Measurements from ENCODE around the gene KCNK4.
"Not testable (repeated sequence)": the region's sequence is repeated elsewhere in the genome, so short reads cannot be mapped to it uniquely, and the experiment has no call there.

KCNK4 gene

DNA sequence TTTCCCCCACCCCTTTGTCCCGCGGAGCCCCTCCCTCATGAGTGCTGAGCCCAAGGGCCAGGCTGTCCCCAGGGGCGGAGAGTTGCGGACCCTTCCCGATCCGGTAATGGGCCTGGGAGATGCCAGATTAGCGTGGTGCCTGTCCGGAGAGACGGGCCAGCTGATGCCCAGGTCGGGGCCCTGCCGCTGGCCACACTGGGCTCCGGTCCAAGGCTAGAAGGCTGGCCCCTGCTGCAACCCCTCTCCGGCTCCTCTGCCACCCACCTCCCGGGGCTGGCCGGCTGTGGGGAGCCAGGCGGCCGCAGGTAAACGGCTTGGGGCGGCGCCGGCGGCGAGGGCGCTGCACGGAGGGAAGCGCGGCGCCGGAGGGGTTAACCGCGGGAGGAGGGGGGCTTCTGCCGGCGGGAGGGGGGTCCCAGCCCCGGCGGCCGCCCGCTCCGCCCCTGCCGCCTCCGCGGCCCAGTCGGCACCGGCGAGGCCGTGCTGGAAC, at the start of gene KCNK4:
Gene KCNK4, plus strand, starts transcription at position 41 of the 490 bp plus-strand sequence. CDS start 1,717 bp downstream, outside the sequence.
- no peak for DNase-seq (ENCODE audit: low read depth in 2 of 2)

DNA sequence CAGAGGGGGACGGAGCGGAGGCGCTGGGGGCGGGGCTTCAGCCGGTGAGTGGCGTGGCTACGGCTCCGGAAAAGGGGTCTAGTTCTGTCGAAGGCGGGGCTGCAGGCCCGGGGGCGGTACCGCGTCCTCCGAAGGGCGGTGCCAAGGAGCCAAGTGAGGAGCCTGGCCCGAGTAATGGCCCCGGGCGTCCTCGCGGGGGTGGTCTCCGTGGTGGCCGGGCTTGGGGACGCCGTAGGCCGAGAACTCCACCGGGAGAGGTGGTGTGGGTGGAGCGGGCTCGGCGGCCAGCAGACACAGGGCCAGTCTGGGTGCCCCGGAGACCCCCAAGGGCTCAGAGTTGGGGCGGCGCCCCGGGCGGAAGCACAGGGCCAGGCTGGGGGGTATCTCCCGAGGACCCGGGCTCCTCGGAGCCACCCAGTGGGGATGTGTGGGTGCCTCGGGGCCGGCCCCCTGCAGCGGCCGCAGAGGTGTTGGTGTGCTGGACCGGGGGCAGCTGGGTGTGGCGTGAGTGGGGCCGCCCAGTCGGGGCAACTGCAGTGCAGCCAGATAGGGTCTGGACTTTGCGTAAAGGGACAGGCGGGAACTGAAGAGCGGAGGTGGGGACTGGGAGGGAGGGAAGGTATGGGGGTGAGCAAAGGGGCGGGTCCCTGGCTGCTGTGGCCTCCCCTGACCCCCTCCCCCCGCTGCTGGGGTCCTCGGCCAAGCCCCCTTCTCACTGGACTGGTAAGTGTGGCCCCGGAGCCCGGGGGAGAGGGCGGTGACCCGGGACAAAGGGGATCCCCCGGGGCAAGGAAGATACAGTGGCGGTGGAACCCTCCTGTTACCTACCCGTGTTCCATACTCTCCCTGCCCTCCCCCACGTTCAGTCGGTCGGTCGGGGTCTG, 49.4 kb upstream of the KCNK4 start:
- no peak for DNase-seq (ENCODE audit: low read depth in 2 of 2)

DNA sequence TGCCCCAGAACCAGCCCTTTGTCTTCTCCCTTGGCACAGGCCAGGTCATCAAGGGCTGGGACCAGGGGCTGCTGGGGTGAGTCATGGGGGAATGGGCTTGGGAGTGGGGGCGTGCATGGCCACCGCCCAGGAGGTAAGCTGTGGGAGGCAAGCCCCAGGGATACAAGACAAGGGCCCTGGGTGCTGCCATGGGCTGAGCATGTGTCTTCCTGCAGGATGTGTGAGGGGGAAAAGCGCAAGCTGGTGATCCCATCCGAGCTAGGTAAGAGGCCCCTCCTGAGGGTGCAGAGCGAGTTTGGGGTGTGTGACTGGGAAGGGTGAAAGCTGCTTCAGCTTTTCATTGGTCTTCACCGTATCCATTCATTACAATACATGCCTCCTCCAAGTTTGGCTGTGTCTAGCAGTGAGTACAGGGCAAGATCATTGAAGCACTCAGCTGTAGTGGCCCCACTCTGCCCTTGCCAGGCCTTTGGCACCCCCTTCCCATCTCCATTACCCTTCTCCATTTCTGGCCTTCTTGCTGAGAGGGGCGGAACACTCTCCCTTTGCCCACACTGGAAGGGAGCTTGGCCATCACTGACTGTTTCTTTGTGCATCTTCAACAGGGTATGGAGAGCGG, 47.8 kb upstream of the KCNK4 start:
- DNase-seq (ENCODE audit: low read depth in 2 of 2), result no peak

DNA sequence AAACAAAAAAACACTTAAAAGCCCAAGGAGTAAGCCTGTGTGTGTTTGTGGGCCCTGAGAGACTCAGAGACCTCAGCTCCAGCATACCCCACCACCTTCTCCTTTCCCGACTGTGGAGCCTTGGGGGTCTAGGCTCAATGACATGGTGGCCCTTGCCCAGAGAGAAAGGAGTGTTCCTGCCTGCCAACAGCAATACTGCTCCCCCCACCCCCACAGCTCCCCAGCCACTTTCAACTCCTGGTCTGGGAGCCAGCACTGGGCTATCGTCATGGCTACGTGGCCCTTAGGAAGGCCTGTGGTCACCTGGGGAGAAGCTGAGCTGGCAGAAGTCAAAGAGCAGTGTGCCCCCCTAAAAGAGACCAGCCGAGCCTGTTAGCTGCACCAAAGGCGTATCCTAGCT, 47.0 kb upstream of the KCNK4 start:
- no peak for DNase-seq (ENCODE audit: low read depth in 2 of 2)

DNA sequence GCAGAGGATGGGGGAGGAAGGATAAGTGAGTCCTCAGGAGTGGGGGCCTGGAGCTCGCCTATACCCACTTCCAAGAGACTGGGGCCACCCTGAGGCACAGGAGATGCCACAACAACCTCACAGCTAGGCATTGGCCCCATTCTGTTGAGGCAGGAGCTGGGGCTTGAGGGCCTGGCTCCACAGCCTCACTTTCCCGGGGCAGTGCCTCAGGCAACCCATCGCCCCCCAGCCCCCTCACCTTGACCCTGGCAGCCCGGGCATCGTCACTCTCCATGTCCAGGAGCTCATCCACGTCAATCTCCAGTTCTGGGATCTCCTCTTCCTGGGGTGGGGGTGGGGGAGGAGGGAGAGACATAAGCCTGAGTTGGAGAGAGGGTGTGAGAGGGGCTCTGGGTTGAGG, 46.1 kb upstream of the KCNK4 start:
- DNase-seq (ENCODE audit: low read depth in 2 of 2), result no peak

DNA sequence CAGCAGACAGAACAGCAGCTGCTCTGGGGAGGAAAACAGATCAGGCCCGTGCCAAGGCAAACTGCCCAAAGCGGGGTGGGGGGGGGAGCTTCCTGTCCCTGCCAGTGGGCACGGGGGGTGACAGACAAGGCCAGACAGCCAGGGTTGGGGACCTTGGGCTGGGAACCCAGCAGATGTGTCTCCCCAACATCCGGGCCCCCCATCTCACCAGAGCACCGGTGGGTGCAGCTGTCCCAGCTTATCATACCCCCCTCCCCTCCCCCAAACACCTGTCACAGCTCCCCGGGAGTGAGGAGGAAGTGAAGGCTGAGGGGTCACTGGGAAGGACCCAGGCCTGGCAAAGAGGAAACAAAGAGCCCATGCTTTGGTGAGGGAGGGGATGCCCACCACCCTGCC, 45.7 kb upstream of the KCNK4 start:
- no peak for DNase-seq (ENCODE audit: low read depth in 2 of 2)

DNA sequence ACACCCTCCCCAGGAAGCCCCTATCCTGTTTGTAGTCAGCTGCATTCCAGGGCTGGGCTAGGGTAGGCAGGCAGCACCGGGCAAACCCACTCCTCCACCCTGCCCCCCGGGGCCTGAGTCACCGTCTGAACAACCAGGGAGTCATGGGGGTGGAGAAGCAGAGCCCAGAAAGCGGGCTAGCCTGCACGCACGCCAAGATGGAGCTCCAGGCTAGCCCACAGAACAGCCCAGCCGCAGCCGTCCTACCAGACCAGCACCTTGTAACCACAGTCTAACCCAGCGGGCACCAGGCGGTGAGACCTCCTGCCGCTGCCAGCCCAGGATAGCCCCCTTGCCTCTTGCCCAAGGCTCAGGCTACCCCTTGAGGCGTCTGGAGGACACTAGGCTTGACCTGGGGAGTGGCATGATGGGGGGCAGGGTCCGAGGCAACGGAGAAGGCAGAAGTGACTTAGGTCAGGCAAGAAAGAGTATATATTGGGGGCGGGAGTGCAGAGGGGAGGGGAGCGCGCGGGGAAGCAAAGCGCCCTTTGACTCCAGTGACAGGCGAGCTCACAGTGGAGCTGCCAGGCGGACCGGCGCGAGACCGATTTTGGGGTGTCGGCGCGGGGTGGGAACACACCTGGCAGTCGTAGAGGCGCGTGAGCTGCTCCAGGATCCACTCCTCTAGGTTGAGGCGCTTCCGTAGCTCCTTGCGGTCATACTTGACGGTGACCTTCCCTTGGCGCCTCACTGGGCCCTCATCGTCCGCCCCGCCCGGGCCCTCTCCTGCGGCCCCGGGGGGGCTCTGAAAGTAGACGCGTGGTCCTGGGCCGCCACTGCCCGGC, 45.1 kb upstream of the KCNK4 start:
- DNase-seq (ENCODE audit: low read depth in 2 of 2), result peak in 1 of 2 donors; percentile 53

DNA sequence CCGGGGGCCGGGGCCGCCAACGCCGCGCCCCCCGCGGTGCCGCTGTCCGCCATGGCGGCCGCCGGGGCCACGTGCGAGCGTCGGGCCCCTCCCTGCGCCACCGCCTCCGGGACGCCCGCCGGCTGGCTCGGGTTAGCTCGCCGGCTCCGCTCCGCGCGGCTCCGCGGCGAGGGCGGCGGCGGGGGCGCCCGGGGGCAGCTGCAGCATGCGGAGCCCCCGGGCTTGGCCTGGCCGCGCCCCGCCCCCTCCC, 44.6 kb upstream of the KCNK4 start:
- not testable (repeated sequence) for DNase-seq (ENCODE audit: low read depth in 2 of 2)

DNA sequence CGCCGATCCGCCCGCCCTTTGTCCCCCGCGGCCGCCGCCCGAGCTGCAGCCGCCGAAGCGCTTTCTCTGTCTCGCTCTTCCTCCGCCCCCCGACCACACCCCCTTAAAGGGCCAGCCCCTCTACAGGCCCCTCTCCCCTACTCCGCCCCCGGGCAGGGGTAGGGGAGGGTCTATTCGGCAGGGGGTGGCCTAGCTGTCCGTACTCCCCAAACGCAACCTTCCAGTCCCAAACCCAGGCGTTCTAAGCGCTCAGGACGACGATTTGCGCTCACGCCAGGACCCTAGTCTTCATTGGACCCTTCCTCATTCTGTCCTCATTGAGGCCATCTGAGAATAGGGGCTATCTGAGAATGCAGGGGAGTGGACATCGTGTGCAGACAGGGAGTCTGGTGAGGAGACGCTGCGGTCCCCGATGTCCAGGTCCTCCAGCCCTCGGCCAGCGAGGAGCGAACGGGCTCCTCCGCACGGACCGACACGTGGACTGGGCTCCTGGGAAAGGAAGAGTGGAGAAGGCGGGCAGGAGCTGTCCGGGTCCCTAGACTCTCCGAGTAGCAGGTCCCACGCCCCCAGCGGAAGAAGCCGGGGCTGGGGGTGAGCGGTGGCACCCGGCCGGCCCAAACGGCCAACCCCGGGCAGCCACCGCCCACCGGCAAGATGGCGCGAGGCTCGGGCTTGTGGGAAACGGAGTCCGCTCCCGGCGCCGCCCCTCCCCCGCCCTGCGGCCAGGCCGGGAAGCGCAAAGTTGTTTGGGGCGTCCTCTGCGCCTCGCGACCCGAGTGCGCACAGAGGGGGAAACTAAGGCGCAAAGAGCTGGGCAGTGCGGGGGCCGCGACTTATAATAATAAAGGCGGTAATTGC, 44.0 kb upstream of the KCNK4 start, which contains the start of gene PPP1R14B:
Gene PPP1R14B, minus strand, starts transcription at position 73 of the 858 bp plus-strand sequence. CDS start 270 bp downstream, outside the sequence.
- peak in 1 of 2 donors; percentile 58 for DNase-seq (ENCODE audit: low read depth in 2 of 2)

DNA sequence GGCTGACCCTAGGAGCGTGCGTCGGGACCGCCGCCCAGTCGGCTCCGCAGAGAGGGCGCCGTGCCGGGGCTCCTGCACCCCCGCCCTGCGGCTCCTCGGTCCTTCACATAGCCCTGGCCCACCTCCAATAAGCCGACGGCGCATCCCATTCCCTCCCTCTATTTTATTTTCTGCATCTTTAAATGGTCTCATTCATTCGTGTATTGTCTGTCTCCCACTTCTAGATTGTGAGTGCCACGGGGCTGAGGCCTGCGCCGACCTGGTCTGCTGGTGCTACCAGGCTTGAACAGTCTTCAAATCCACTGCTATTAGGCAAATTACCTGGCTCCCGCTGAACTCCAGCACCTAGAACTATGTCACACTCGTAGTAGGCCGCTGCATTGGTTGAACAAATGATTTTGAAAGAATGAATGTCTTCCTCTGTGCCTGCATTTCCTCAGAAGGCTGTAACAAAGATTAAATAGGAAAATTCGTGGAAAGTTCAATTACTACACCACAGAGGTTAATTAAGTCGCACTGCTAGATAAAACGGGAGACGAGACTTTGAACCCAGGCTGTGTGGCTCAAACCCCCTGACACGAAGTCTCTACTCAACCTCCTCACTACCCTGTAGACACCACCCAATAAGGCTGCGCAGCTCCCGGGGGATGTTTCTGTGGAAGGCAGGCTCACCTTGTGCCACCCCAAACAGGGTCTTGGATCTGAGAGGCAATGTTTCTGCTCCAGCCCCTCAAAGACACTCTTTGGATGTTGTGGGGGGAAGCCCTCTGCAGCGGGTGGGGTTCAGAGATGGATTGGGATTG, 43.2 kb upstream of the KCNK4 start:
- DNase-seq (ENCODE audit: low read depth in 2 of 2), result no peak

DNA sequence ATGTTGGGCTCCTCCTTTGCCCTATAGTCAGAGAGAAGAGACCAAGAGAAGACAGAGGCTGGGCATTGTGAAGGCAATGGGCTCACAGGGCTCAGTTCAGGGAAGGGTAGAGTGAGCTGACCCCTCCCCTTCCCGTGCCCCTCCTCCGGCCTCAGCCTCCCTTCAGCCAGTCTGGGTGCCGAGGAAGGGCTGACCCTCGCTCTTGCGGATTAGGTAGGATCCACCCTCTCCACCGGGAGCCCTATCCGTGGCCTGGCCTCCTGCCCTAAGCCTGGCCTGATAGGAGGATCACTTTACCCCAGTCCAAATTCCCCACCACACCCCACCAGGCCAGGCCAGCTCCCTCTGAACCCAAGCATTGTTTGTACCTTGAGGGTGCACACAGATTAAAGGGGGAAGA, 42.5 kb upstream of the KCNK4 start:
- DNase-seq (ENCODE audit: low read depth in 2 of 2), result no peak

DNA sequence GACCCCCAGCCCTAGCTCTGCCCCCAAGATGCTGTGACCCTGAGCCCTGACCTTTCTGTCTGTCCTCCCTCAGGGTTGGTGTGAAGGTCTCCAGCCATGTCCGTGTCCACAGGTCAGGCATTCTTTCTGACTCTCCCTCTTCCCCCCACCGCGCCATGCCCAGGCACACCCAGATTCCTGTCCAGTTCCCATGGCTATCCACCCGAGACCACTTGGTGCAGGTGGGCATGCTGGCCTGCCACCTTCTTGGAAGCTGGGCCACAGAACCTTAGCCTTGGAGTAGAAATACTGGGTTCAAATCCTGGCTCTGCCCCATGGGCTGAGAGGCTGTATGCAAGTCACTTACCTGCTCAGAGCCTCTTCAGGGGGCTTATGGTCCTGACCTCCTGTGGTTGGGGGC, 42.1 kb upstream of the KCNK4 start:
- no peak for DNase-seq (ENCODE audit: low read depth in 2 of 2)

DNA sequence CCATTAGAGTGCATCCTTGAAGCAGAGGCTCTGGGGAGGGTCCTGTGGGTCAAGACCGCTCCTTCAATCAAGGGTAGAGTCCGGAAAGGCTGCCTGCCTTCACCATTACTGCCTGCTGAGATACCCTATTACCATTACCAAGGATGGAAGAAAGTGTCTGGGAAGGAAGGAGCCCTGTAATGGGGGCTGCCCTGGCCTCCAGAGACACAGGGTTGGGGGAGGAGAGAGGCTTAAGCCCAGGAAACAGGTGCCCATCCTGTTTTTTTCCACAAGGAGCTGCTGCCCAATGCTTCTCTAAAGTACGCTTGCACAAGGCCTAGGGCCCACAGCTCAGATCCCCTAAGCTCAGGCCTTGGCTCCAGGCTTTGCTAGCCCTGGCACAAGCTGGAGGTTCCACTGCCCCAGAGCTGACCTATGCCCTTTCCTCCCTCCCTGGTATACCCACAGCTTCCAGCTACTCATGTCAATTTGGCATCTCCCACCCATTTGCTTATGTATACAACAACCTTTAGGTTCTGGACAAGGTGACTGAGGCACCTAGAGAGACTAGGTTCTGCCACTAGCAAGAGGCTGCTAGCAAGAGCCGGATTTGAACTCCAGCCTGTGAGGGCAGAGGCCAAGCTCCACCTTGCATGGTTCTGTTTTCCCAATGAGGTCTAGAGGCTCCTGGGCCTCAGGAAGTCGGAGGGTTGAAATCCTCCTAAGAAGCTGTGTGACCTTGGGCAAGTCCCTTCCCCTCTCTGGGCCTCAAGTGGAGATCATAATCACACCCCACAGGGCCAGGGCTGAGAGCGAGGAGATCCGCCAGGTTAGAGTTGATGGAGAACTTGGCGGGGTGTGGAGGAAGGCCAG, 41.3 kb upstream of the KCNK4 start:
- no peak for DNase-seq (ENCODE audit: low read depth in 2 of 2)

DNA sequence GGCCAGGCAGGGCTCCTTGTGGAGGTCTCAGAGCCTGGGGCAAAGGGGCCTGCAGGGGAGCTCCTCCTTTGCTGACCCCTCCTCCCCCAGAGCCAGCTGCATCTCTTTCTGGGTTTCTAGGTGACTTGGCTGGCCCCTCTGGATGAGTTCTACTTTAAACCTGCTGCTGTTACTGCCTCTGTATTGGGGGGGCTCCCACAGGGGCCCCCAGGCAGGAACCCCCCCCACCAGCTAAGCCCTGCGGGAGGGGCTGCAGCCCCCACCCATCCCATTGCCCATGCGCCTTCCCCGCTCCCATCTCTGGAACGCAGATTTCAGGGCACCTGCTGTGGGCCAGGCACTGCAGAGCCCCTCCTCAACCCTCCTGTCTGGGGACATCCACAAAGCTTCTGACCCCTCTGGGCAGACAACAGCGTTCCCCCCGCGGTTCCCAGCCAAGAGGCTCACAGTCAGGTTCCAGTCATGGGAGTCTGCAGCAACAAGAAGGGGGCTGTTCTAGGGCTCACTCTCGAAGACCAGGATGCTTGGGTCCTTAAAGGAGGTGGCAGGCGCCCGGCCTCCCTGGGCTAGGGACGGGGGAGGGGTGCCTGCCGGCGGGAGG, 40.6 kb upstream of the KCNK4 start:
- DNase-seq (ENCODE audit: low read depth in 2 of 2), result no peak

DNA sequence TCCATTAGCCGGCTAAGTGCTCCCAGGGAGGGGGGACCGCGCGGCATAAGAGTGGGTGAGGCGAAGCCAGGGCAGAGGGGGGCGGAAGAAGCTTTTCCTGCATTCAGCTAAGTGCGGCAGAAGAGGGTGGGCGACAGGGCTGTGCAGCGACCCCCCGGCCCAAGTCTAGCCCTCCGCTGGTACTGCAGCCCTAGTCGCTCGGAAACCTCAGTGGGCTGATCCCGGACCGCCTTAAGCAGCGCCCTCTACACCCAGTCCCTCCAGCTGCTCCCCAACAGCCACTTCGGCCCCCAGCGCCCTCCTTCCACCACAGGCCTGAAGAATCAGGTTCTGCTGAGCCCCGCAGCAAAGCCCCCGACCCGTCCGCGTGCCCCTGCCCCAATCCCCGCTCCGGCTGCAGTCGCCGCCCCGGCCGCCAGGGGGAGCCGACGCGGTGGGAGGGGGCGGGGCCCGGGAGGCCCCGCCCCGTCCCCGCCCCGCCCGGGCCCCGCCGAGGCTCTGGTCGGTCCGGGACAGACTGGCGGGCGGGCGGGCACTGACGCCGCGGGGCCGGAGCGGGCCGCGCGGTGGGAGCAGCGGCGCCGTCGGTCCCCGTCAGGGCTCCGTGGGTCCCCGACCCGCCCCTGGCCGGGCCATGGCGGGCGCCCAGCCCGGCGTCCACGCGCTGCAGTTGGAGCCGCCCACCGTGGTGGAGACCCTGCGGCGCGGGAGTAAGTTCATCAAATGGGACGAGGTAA, 39.9 kb upstream of the KCNK4 start, which contains the start of gene PLCB3:
Gene PLCB3, plus strand, starts transcription at position 515 of the 737 bp plus-strand sequence. Its CDS starts 120 bp downstream, at position 635.
- peak in 1 of 2 donors; percentile 44 for DNase-seq (ENCODE audit: low read depth in 2 of 2)

DNA sequence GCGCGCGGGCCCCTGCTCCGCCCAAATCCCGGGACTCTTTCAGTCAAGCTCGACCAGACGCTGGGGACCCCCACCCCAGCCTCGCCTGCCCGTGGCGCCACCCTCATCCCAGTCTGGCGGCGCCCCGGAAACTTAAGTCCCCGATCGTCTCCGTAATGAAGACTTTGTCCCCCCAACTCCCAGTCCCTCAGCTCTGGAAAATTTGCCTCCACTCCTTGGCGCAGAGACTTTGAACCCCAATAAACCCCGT, 39.4 kb upstream of the KCNK4 start:
- no peak for DNase-seq (ENCODE audit: low read depth in 2 of 2)

DNA sequence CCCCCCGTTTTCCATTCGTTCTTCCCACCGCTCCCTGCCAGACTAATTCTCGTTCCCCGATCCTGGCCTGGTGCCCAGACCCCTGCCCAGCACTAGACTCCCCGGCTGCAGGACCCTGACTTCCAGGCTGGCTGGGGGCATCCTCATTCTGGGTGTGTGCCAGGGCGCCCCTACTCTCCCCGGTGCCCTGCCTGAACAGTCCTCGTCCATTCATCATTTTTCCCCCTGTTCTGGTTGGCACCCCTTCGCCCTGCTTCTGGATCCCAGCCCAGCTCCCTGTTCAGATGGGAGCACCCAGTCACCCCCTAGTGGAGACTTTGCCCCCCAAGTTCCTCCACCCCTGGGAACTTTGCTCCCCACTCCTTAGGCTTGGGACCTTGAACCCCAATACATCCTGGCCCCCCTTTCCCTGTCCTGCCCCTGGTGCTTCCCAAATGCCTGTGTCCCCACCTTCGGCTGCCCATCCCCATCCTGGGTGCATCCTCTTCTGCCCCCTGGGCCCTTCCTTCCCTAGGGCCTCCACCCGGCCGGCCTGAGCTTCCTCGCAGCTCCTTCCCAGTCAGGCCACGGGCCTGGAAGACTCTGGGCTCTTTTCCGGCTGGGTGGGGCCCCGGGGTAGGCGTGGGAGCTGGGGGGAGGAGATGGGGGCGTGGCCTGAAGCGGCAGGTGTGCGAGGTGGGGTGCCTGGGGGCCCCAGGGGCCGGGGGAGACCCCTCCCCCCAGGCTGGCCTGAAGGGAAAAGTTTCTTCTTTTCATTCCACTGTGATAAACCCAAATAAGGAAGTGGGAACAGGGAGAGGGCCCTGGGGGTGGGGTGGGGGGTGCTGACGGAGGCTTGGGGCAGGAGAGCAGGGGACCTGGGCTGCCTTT, 38.9 kb upstream of the KCNK4 start:
- no peak for DNase-seq (ENCODE audit: low read depth in 2 of 2)

DNA sequence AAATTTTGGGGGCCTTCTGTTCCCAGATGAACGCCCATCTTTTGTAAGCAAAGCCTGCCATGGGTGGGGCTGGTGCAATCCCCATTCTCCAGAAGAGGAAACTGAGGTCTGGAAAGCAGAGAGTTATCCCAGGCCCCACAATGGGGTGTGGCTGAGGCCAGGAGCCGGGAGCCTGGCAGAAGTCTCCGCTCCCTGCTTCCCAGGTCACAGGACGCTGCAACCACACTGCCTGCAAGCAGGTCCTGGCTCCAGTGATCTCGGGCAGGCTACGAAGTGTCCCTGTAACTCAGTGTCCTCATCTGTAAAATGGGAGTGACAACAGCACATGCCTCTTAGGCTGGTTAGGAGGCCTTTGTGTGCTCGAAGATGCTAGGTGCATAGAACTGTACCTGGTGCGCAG, 38.1 kb upstream of the KCNK4 start:
- DNase-seq (ENCODE audit: low read depth in 2 of 2), result no peak

Measured in stimulated activated CD8-positive, alpha-beta memory T cell treated with anti-CD3 and anti-CD28 coated beads, Interleukin-2, amount 100 ng/mL, for 1 hour (primary cell).